Neural progenitor cell (in vitro differentiated cells): ENCODE results near the gene ABHD16B.

ENCODE experiments used
- EZH2 ChIP-seq: fragments of 200-600 bp; sonication (generic); IDR thresholded peaks from 2 replicates; pipeline ENCODE4 v1.6.1; 2017; ENCODE audit warnings: antibody characterized with exemption, mild to moderate bottlenecking, moderate library complexity
- EZH2phosphoT487 ChIP-seq: fragments of 200-600 bp; sonication (generic); IDR thresholded peaks from 2 replicates; pipeline ENCODE4 v1.6.1; 2017; ENCODE audit warnings: antibody characterized with exemption
- TF ChIP-seq, protein P1 (sequence below): fragments of 200-600 bp; sonication (generic); IDR thresholded peaks from 2 replicates; pipeline ENCODE4 v1.5.1; 2017; ENCODE audit warnings: antibody characterized with exemption, mild to moderate bottlenecking

- TF ChIP-seq, protein P1, sequence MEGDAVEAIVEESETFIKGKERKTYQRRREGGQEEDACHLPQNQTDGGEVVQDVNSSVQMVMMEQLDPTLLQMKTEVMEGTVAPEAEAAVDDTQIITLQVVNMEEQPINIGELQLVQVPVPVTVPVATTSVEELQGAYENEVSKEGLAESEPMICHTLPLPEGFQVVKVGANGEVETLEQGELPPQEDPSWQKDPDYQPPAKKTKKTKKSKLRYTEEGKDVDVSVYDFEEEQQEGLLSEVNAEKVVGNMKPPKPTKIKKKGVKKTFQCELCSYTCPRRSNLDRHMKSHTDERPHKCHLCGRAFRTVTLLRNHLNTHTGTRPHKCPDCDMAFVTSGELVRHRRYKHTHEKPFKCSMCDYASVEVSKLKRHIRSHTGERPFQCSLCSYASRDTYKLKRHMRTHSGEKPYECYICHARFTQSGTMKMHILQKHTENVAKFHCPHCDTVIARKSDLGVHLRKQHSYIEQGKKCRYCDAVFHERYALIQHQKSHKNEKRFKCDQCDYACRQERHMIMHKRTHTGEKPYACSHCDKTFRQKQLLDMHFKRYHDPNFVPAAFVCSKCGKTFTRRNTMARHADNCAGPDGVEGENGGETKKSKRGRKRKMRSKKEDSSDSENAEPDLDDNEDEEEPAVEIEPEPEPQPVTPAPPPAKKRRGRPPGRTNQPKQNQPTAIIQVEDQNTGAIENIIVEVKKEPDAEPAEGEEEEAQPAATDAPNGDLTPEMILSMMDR: no peak
- TF ChIP-seq EZH2phosphoT487 (no peak), EZH2 (no peak)
Observed at GRCh38 chr20:63814891-63815614, 46.2 kb upstream of the ABHD16B start.
